Glutamatergic neuron (in vitro differentiated cells): ENCODE results near the gene CLPTM1L. TPM values are rescaled to one million over a fixed set of nuclear protein-coding genes. Genes with fewer than 3 reads are reported as not detected.

ENCODE experiments used
- DNase-seq: peaks from one replicate; pipeline ENCODE4 v3.0.0; 2022
- H3K27ac Mint-ChIP-seq: one replicate; pipeline ENCODE4 v1.8.0; 2020; ENCODE audit warnings: mild to moderate bottlenecking, mixed read lengths, inconsistent platforms; ENCODE audit not compliant: unreplicated experiment
- H3K27me3 Mint-ChIP-seq: one replicate; pipeline ENCODE4 v1.8.0; 2020; ENCODE audit warnings: mild to moderate bottlenecking, moderate library complexity, mixed read lengths, inconsistent platforms; ENCODE audit not compliant: unreplicated experiment
- H3K36me3 Mint-ChIP-seq: one replicate; pipeline ENCODE4 v1.8.0; 2020; ENCODE audit warnings: mild to moderate bottlenecking, mixed read lengths, inconsistent platforms; ENCODE audit not compliant: unreplicated experiment
- H3K4me1 Mint-ChIP-seq: one replicate; pipeline ENCODE4 v1.8.0; 2020; ENCODE audit warnings: mild to moderate bottlenecking, low read depth, mixed read lengths, inconsistent platforms; ENCODE audit not compliant: unreplicated experiment
- H3K4me3 Mint-ChIP-seq: one replicate; pipeline ENCODE4 v1.8.0; 2020; ENCODE audit warnings: mild to moderate bottlenecking, mixed read lengths, inconsistent platforms; ENCODE audit not compliant: unreplicated experiment
- H3K9me3 Mint-ChIP-seq: one replicate; pipeline ENCODE4 v1.8.0; 2020; ENCODE audit warnings: mild to moderate bottlenecking, moderate library complexity, mixed read lengths, inconsistent platforms; ENCODE audit not compliant: unreplicated experiment
- CTCF ChIP-seq: fragments of 200-600 bp; sonication (generic); IDR thresholded peaks from one replicate; pipeline ENCODE4 v1.5.0; 2021; ENCODE audit not compliant: partially characterized antibody, unreplicated experiment
- total RNA-seq: library from RNA; stranded (reverse); fragmentation: NEBNext Ultra II Directional; extraction: Animal tissue kit (Norgen Biotek cat#: 25700); gene quantifications from one replicate; pipeline ENCODE4 v1.2.1, GENCODE V29; 2021; ENCODE audit not compliant: unreplicated experiment

The CLPTM1L gene
- total RNA-seq, 1 donor from 2014 or later: 95.2 TPM

GRCh38 chr5:1370006-1370405 lies 25.1 kb upstream of the CLPTM1L start:
- no peaks in the 10 kb centered on the region for H3K9me3 Mint-ChIP-seq
- H3K27ac Mint-ChIP-seq: no peak overlapping the region
- no peaks in the 10 kb centered on the region for H3K36me3 Mint-ChIP-seq
- peaks cover 2% of the 10 kb centered on the region for H3K27me3 Mint-ChIP-seq
- no peak for DNase-seq
- H3K4me3 Mint-ChIP-seq: no peak overlapping the region
- TF ChIP-seq CTCF: no peak
- H3K4me1 Mint-ChIP-seq: peaks cover 6% of the 10 kb centered on the region

GRCh38 chr5:1368756-1369155 lies 23.9 kb upstream of the CLPTM1L start:
- TF ChIP-seq CTCF: no peak
- Mint-ChIP-seq H3K36me3 (no peaks in the 10 kb centered on the region), H3K9me3 (no peaks in the 10 kb centered on the region), H3K4me3 (no peak overlapping the region), H3K27me3 (peaks cover 2% of the 10 kb centered on the region), H3K27ac (no peak overlapping the region), H3K4me1 (peaks cover 6% of the 10 kb centered on the region)
- DNase-seq: no peak

GRCh38 chr5:1368236-1368635 lies 23.3 kb upstream of the CLPTM1L start:
- H3K4me3 Mint-ChIP-seq: no peak overlapping the region

GRCh38 chr5:1367149-1367548 lies 22.2 kb upstream of the CLPTM1L start:
- peaks cover 2% of the 10 kb centered on the region for H3K27me3 Mint-ChIP-seq
- H3K4me3 Mint-ChIP-seq: no peak overlapping the region
- H3K27ac Mint-ChIP-seq: no peak overlapping the region
- no peaks in the 10 kb centered on the region for H3K36me3 Mint-ChIP-seq
- peaks cover 6% of the 10 kb centered on the region for H3K4me1 Mint-ChIP-seq
- no peaks in the 10 kb centered on the region for H3K9me3 Mint-ChIP-seq
- no peak for DNase-seq
- no peak for TF ChIP-seq CTCF

More at GRCh38 chr5:1368236-1368635, 23.3 kb upstream of the CLPTM1L start:
- TF ChIP-seq CTCF: no peak
- Mint-ChIP-seq H3K9me3 (no peaks in the 10 kb centered on the region), H3K27me3 (peaks cover 2% of the 10 kb centered on the region), H3K27ac (no peak overlapping the region), H3K4me1 (peaks cover 6% of the 10 kb centered on the region), H3K36me3 (no peaks in the 10 kb centered on the region)
- DNase-seq: no peak

GRCh38 chr5:1366514-1366913 lies 21.6 kb upstream of the CLPTM1L start:
- no peak overlapping the region for H3K27ac Mint-ChIP-seq
- peaks cover under 1% of the 10 kb centered on the region for H3K9me3 Mint-ChIP-seq
- H3K36me3 Mint-ChIP-seq: no peaks in the 10 kb centered on the region
- TF ChIP-seq CTCF: no peak
- H3K4me1 Mint-ChIP-seq: peaks cover 6% of the 10 kb centered on the region
- no peak for DNase-seq
- no peak overlapping the region for H3K4me3 Mint-ChIP-seq
- H3K27me3 Mint-ChIP-seq: peaks cover 2% of the 10 kb centered on the region
